CD14-positive monocyte (primary cell): Measurements from ENCODE around the gene NAP1L4. TPM values are rescaled to one million over a fixed set of nuclear protein-coding genes. Genes with fewer than 3 reads are reported as not detected.

Experiments
- DNase-seq, 3 donors: peaks; one replicate each; pipeline ENCODE4 v3.0.0-alpha.2; 2011 to 2022
- H2AFZ ChIP-seq: 2 replicates; pipeline ENCODE4 v1.6.0; 2012; ENCODE audit warnings: mild to moderate bottlenecking, low read depth, low read length, inconsistent platforms; ENCODE audit not compliant: insufficient read depth, poor library complexity, severe bottlenecking
- H3K27ac ChIP-seq, 2 donors: 1 replicate in 1 of 2; 2 replicates in 1 of 2; pipeline ENCODE4 v1.5.1; 2012 to 2013; ENCODE audit warnings: low read length in 2 of 2, control low read depth in 1 of 2, inconsistent platforms in 1 of 2, low read depth in 1 of 2, mild to moderate bottlenecking in 1 of 2
- H3K27me3 ChIP-seq, 2 donors: one replicate each; pipeline versions ENCODE4 v1.6.0 to v1.6.1; 2011 to 2013; ENCODE audit warnings: low read length in 2 of 2; ENCODE audit not compliant: control insufficient read depth in 2 of 2, insufficient read depth in 2 of 2
- H3K36me3 ChIP-seq, 2 donors: replicated peaks in 1 of 2; 1 replicate in 1 of 2; 2 replicates in 1 of 2; pipeline versions ENCODE4 v1.5.1 to v1.6.1; 2012 to 2013; ENCODE audit warnings: low read length in 2 of 2, control low read depth in 1 of 2, inconsistent platforms in 1 of 2, mild to moderate bottlenecking in 1 of 2; ENCODE audit not compliant: insufficient read depth in 2 of 2, control insufficient read depth in 1 of 2
- H3K4me1 ChIP-seq, 2 donors: 1 replicate in 1 of 2; 2 replicates in 1 of 2; pipeline versions ENCODE4 v1.5.1 to v1.6.1; 2012 to 2013; ENCODE audit warnings: low read length in 2 of 2, control low read depth in 1 of 2, inconsistent platforms in 1 of 2, mild to moderate bottlenecking in 1 of 2, moderate library complexity in 1 of 2; ENCODE audit not compliant: insufficient read depth in 2 of 2, control insufficient read depth in 1 of 2
- H3K4me2 ChIP-seq: replicated peaks from 2 replicates; pipeline ENCODE3; 2012; ENCODE audit warnings: low read length, moderate library complexity, mild to moderate bottlenecking; ENCODE audit not compliant: poor library complexity, severe bottlenecking; ENCODE audit errors: extremely low read depth
- H3K4me3 ChIP-seq, 3 experiments: fragments of 200-600 bp in 1 of 3; sonication (generic) in 1 of 3; replicated peaks in 1 of 3; 1 replicate in 2 of 3; 2 replicates in 1 of 3; pipeline ENCODE4 v1.5.1; 2011 to 2013; ENCODE audit warnings: low read length in 3 of 3, mild to moderate bottlenecking in 3 of 3, control low read depth in 2 of 3, low read depth in 2 of 3, inconsistent platforms in 1 of 3, moderate library complexity in 1 of 3
- H3K79me2 ChIP-seq: 2 replicates; pipeline ENCODE4 v1.6.0; 2012; ENCODE audit warnings: mild to moderate bottlenecking, control low read depth, inconsistent platforms, low read length, moderate library complexity; ENCODE audit not compliant: insufficient read depth
- H3K9ac ChIP-seq: 2 replicates; pipeline ENCODE4 v1.6.0; 2017; ENCODE audit warnings: low read length, mild to moderate bottlenecking; ENCODE audit not compliant: insufficient read depth, poor library complexity, severe bottlenecking
- H3K9me3 ChIP-seq, 2 donors: replicated peaks in 1 of 2; 1 replicate in 1 of 2; 2 replicates in 1 of 2; pipeline versions ENCODE4 v1.5.1 to v1.6.1; 2012 to 2013; ENCODE audit warnings: low read length in 2 of 2, control low read depth in 1 of 2; ENCODE audit not compliant: control insufficient read depth in 1 of 2, insufficient read depth in 1 of 2
- H4K20me1 ChIP-seq: 2 replicates; pipeline ENCODE4 v1.6.0; 2012; ENCODE audit warnings: mild to moderate bottlenecking, low read length, control low read depth, moderate library complexity; ENCODE audit not compliant: insufficient read depth
- H3K27ac Mint-ChIP-seq, 7 donors: one replicate each; pipeline ENCODE4 v1.8.0; 2020; ENCODE audit warnings: mild to moderate bottlenecking in 7 of 7, mixed read lengths in 7 of 7, moderate library complexity in 6 of 7, inconsistent platforms in 2 of 7
- H3K27me3 Mint-ChIP-seq, 3 donors: one replicate each; pipeline ENCODE4 v1.8.0; 2021 to 2022; ENCODE audit warnings: low read depth in 3 of 3, mild to moderate bottlenecking in 3 of 3, mixed read lengths in 3 of 3, moderate library complexity in 3 of 3, inconsistent platforms in 1 of 3
- H3K36me3 Mint-ChIP-seq, 2 donors: one replicate each; pipeline ENCODE4 v1.8.0; 2020; ENCODE audit warnings: mixed read lengths in 2 of 2, inconsistent platforms in 1 of 2, mild to moderate bottlenecking in 1 of 2
- H3K4me1 Mint-ChIP-seq: one replicate; pipeline ENCODE4 v1.8.0; 2020; ENCODE audit warnings: mild to moderate bottlenecking, mixed read lengths
- H3K4me3 Mint-ChIP-seq, 2 donors: one replicate each; pipeline ENCODE4 v1.8.0; 2020; ENCODE audit warnings: mild to moderate bottlenecking in 2 of 2, mixed read lengths in 2 of 2, moderate library complexity in 1 of 2
- H3K9me3 Mint-ChIP-seq, 7 donors: one replicate each; pipeline ENCODE4 v1.8.0; 2020 to 2022; ENCODE audit warnings: mixed read lengths in 7 of 7, mild to moderate bottlenecking in 6 of 7, moderate library complexity in 6 of 7, inconsistent platforms in 2 of 7
- CTCF ChIP-seq: fragments of 200-600 bp; IDR thresholded peaks from one replicate; pipeline ENCODE4 v1.8.0; 2022; ENCODE audit warnings: antibody characterized with exemption, mild to moderate bottlenecking
- WGBS: methylation state at CpG from one replicate; pipeline ENCODE4 v1.1.5; 2013; ENCODE audit warnings: missing lambda C conversion rate; ENCODE audit not compliant: insufficient coverage; 5-methylcytosine and 5-hydroxymethylcytosine counted together
- intact Hi-C, 2 donors: fragments of 100-400 bp; cut with micrococcal nuclease; formaldehyde crosslinking; loops; one replicate each; pipeline versions ENCODE4 v1.15.0 to v1.15.1; 2023
- polyA plus RNA-seq, 3 donors: library from polyadenylated mRNA; depleted of rRNA in 1 of 3; unstranded in 2 of 3; stranded (reverse) in 1 of 3; fragments of 300-500 nt in 2 of 3; fragments of >200 nt in 1 of 3; fragmentation: Illumina TruSeq in 2 of 3; gene quantifications; 1 replicate in 2 of 3; 2 replicates in 1 of 3; pipeline ENCODE4 v1.2.3, GENCODE V29; 2012 to 2021

Gene NAP1L4
- polyA plus RNA-seq, 3 donors = 42.1 to 44.9 (median 44.9) TPM

DNA sequence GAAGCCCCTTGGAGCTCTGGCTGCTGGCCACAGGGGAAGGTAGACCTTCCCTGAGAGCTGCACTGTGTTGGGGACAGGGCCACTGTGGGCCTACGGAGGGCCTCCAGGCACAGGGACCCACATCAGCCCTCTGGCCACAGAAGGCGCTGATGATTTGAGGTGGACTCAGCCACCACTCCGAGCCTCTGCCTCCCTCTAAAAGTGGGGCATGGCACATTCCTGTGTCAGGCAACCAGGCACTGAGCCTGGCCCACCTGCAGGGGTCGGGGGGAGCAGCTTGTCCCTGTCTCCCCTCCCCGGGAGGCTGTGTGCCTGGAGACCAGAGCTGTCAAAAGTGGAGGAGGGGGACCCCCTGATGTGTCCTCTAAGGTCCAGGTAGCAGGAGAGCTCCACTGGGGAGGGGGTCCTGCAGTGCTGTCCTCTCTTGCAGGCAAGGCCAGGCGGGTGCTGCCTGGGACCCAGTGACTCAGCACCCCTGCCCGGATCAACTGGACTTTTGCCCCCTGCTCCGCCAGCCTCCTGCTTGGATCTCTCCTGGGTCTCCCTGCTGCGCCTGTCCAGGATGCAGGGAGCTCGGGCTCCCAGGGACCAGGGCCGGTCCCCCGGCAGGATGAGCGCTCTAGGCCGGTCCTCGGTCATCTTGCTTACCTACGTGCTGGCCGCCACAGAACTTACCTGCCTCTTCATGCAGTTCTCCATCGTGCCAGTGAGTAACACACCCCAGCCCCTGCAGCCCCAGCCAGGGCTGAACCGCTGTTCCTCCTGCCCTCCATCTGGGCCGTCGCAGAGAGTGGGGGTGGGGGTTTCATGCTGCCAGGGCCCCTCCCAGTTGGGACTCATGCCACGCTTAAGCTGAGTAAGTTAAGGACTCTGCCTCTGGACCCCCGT is 89.1 kb downstream of the NAP1L4 start:
- H2AFZ ChIP-seq = peak overlapping the region; percentile 73
- intact Hi-C loops = no loop called here
- H4K20me1 ChIP-seq = no peaks in the 10 kb centered on the region
- no peaks in the 10 kb centered on the region for H3K27me3 ChIP-seq
- H3K36me3 ChIP-seq = peaks cover 0 to 3% of the 10 kb centered on the region in 2 donors
- DNase-seq = no peak
- H3K4me3 ChIP-seq = peak overlapping the region; percentile 57 to 86 (median 84)
- peaks cover 6% of the 10 kb centered on the region for H3K79me2 ChIP-seq
- peaks cover 50% of the 10 kb centered on the region for H3K4me1 Mint-ChIP-seq
- TF ChIP-seq CTCF = no peak
- peaks cover 29 to 49% of the 10 kb centered on the region in 2 donors for H3K36me3 Mint-ChIP-seq
- peak overlapping the region; percentile 74 to 97 (median 88) for H3K27ac Mint-ChIP-seq
- peaks cover 7 to 16% (median 11%) of the 10 kb centered on the region in 7 donors for H3K9me3 Mint-ChIP-seq
- peak overlapping the region; percentile 94 for H3K9ac ChIP-seq
- peak overlapping the region; percentile 74 to 79 for H3K4me3 Mint-ChIP-seq
- peaks cover 0 to 11% (median 4%) of the 10 kb centered on the region in 3 donors for H3K27me3 Mint-ChIP-seq
- peaks cover 0 to 9% of the 10 kb centered on the region in 2 donors for H3K9me3 ChIP-seq
- peak overlapping the region; percentile 80 to 98 for H3K27ac ChIP-seq
- H3K4me2 ChIP-seq = peak overlapping the region; percentile 77
- H3K4me1 ChIP-seq = peaks cover 50 to 58% of the 10 kb centered on the region in 2 donors
- WGBS = 79% methylated on average over 13 of the region's 23 CpGs

GRCh38 chr11:2901854-2902783 is 90.0 kb downstream of the NAP1L4 start:
- peak overlapping the region; percentile 94 for H3K9ac ChIP-seq
- peaks cover 56% of the 10 kb centered on the region for H3K4me1 Mint-ChIP-seq
- H3K4me3 ChIP-seq = peak overlapping the region; percentile 57 to 86 (median 84)
- H2AFZ ChIP-seq = peak overlapping the region; percentile 73
- peaks cover 30 to 44% of the 10 kb centered on the region in 2 donors for H3K36me3 Mint-ChIP-seq
- intact Hi-C loops = no loop called here
- peaks cover 0 to 3% of the 10 kb centered on the region in 2 donors for H3K36me3 ChIP-seq
- no peaks in the 10 kb centered on the region for H4K20me1 ChIP-seq
- H3K4me3 Mint-ChIP-seq = peak overlapping the region; percentile 74 to 79
- H3K4me1 ChIP-seq = peaks cover 59 to 67% of the 10 kb centered on the region in 2 donors
- H3K27ac Mint-ChIP-seq = peak overlapping the region; percentile 81 to 97 (median 90)
- peaks cover 7 to 13% (median 12%) of the 10 kb centered on the region in 7 donors for H3K9me3 Mint-ChIP-seq
- 4% methylated on average over 48 of the region's 58 CpGs for WGBS
- peaks cover 0 to 9% of the 10 kb centered on the region in 2 donors for H3K9me3 ChIP-seq
- peak overlapping the region; percentile 80 to 98 for H3K27ac ChIP-seq
- no peaks in the 10 kb centered on the region for H3K27me3 ChIP-seq
- DNase-seq = peak; percentile 96
- H3K79me2 ChIP-seq = peaks cover 6% of the 10 kb centered on the region
- TF ChIP-seq CTCF = no peak
- peak overlapping the region; percentile 77 for H3K4me2 ChIP-seq
- peaks cover 0 to 9% (median 5%) of the 10 kb centered on the region in 3 donors for H3K27me3 Mint-ChIP-seq
